ENCODE results near the gene MUC6.

Gene MUC6

DNA sequence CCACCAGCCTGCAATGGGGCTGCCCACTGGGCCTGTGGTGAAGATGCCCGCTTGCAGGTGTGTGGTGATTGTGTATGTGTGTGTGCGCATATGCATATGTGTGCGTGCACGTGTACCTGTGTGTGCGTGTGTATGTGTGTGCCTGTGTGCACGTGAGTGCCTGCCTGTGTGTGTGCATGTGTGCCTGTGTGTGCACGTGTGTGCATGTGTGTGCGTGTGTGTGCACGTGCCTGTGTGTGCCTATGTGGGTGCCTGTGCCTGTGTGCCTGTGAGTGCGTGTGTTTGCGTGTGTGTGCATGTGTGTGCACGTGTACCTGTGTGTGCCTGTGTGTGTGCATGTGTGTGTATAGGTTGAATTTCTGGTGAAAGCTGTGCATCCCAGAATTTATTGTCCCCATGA is 2.4 kb upstream of the MUC6 start:
- Histone ChIP-seq H3K9ac (no peak overlapping the region), H3K36me3 (ENCODE audit: insufficient read depth) (no peaks in the 10 kb centered on the region), H4K20me1 (ENCODE audit: insufficient read depth) (no peaks in the 10 kb centered on the region), H3K4me1 (ENCODE audit: low read depth, poor library complexity, severe bottlenecking) (no peaks in the 10 kb centered on the region), H2AFZ (ENCODE audit: low read depth) (no peak overlapping the region), H3K27ac (no peak overlapping the region), H3K4me3 (IDR thresholded peaks at IDR 0.05; ENCODE audit: insufficient read depth, low read depth, low read length) (no peak overlapping the region), H3K27me3 (ENCODE audit: insufficient read depth, low read depth) (peaks cover 86% of the 10 kb centered on the region), H3K4me2 (no peak overlapping the region), H3K79me2 (ENCODE audit: insufficient read depth, low read depth) (no peaks in the 10 kb centered on the region)
- TF ChIP-seq, protein P1, sequence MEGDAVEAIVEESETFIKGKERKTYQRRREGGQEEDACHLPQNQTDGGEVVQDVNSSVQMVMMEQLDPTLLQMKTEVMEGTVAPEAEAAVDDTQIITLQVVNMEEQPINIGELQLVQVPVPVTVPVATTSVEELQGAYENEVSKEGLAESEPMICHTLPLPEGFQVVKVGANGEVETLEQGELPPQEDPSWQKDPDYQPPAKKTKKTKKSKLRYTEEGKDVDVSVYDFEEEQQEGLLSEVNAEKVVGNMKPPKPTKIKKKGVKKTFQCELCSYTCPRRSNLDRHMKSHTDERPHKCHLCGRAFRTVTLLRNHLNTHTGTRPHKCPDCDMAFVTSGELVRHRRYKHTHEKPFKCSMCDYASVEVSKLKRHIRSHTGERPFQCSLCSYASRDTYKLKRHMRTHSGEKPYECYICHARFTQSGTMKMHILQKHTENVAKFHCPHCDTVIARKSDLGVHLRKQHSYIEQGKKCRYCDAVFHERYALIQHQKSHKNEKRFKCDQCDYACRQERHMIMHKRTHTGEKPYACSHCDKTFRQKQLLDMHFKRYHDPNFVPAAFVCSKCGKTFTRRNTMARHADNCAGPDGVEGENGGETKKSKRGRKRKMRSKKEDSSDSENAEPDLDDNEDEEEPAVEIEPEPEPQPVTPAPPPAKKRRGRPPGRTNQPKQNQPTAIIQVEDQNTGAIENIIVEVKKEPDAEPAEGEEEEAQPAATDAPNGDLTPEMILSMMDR (conservative IDR thresholded peaks at IDR 0.05; ENCODE audit: low read depth, low read length): no peak

DNA sequence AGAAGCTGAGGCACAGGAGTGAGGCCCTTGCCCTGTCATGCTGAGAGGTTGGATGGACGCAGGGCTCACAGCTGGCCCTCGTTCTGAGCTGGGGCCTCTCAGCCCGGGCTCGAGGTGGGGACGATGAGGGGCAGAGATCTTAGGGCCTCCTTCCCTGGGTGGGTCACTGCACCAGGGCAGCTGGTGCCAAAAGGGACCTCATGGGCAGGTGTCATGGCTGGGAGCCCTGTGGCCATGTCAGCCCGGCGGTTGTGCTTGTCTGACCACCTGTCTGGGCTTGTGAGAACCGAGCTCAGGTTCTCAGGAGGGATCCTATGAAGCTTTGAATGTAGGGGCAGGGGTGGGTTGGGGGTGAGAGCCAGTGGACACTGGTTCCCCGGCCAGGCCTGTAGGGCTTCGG is 1.8 kb upstream of the MUC6 start:
- Histone ChIP-seq H3K36me3 (ENCODE audit: insufficient read depth) (no peaks in the 10 kb centered on the region), H3K27me3 (ENCODE audit: insufficient read depth, low read depth) (peaks cover 83% of the 10 kb centered on the region), H3K27ac (no peak overlapping the region), H3K4me1 (ENCODE audit: low read depth, poor library complexity, severe bottlenecking) (no peaks in the 10 kb centered on the region), H3K4me2 (no peak overlapping the region), H3K9ac (no peak overlapping the region), H2AFZ (ENCODE audit: low read depth) (no peak overlapping the region), H3K79me2 (ENCODE audit: insufficient read depth, low read depth) (no peaks in the 10 kb centered on the region), H3K4me3 (IDR thresholded peaks at IDR 0.05; ENCODE audit: insufficient read depth, low read depth, low read length) (no peak overlapping the region), H4K20me1 (ENCODE audit: insufficient read depth) (no peaks in the 10 kb centered on the region)
- TF ChIP-seq, protein P1 (conservative IDR thresholded peaks at IDR 0.05; ENCODE audit: low read depth, low read length): no peak

DNA sequence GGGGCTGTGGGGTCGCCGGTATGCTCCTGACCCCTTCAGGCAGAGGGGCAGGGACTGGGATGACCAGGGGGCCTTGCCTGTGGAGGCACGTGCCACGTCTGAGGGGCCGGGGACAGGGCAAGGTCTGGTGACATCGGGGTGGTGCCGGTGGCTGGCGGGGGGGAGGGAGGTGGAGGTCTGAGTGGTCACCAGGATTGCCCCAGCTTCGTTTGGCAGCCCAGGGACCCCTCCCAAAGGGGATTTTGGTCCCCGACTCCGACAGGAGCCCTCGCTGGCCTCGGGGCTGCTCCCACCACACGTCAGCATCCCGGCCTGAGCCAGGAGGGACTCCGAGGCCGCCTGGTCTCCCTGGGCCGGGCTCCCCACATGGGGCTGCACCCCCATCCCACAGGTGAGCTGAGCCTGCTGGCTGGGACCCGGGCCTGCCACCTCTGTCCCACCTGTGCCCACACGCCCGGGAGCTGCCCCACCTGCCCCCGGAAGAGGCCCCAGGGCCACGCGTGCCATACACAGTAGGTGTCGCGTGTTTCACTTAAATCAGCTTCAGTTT is 1.1 kb upstream of the MUC6 start:
- Histone ChIP-seq H2AFZ (ENCODE audit: low read depth) (no peak overlapping the region), H3K27ac (no peak overlapping the region), H3K36me3 (ENCODE audit: insufficient read depth) (no peaks in the 10 kb centered on the region), H4K20me1 (ENCODE audit: insufficient read depth) (no peaks in the 10 kb centered on the region), H3K9ac (no peak overlapping the region), H3K79me2 (ENCODE audit: insufficient read depth, low read depth) (no peaks in the 10 kb centered on the region), H3K4me2 (no peak overlapping the region), H3K4me1 (ENCODE audit: low read depth, poor library complexity, severe bottlenecking) (no peaks in the 10 kb centered on the region), H3K27me3 (ENCODE audit: insufficient read depth, low read depth) (peaks cover 75% of the 10 kb centered on the region), H3K4me3 (IDR thresholded peaks at IDR 0.05; ENCODE audit: insufficient read depth, low read depth, low read length) (no peak overlapping the region)
- TF ChIP-seq, protein P1 (conservative IDR thresholded peaks at IDR 0.05; ENCODE audit: low read depth, low read length): no peak

DNA sequence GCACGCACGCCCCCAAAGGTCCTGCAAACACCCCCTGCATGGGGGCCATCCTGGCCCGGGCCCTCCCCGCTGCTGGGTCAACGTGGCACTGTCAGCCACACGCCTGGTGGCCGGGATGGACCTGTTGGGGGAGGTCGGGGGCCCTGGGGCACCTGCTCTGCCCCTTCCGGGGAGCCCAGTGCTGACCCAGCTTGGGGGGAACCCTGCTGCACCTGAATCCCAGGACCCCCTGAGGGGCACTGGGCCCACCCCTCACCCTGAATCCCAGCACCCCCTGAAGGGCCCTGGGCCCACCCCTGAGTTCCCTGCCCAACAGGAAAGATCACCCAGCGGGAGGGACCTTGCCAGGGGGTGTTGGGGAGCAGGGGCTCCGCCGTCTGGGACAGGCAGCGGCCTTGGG is 413 bp upstream of the MUC6 start:
- no peak overlapping the region for H3K27ac ChIP-seq
- H3K79me2 ChIP-seq (ENCODE audit: insufficient read depth, low read depth): no peaks in the 10 kb centered on the region
- no peak overlapping the region for H2AFZ ChIP-seq (ENCODE audit: low read depth)
- no peaks in the 10 kb centered on the region for H3K4me1 ChIP-seq (ENCODE audit: low read depth, poor library complexity, severe bottlenecking)
- no peak overlapping the region for H3K4me3 ChIP-seq (IDR thresholded peaks at IDR 0.05; ENCODE audit: insufficient read depth, low read depth, low read length)
- H3K27me3 ChIP-seq (ENCODE audit: insufficient read depth, low read depth): peaks cover 72% of the 10 kb centered on the region
- TF ChIP-seq, protein P1 (conservative IDR thresholded peaks at IDR 0.05; ENCODE audit: low read depth, low read length): no peak
- no peaks in the 10 kb centered on the region for H4K20me1 ChIP-seq (ENCODE audit: insufficient read depth)
- no peak overlapping the region for H3K4me2 ChIP-seq
- no peak overlapping the region for H3K9ac ChIP-seq
- no peaks in the 10 kb centered on the region for H3K36me3 ChIP-seq (ENCODE audit: insufficient read depth)
